Neuron (in vitro differentiated cells): Measurements from ENCODE around the gene TM9SF3.
"Not testable (repeated sequence)": the region's sequence is repeated elsewhere in the genome, so short reads cannot be mapped to it uniquely, and the experiment has no call there.

ENCODE experiments used
- H2AFZ ChIP-seq: one replicate; pipeline ENCODE4 v1.6.1; 2013; ENCODE audit warnings: low read depth, mild to moderate bottlenecking, inconsistent platforms, low read length, moderate library complexity
- H3K27me3 ChIP-seq: one replicate; pipeline ENCODE4 v1.6.1; 2013; ENCODE audit warnings: low read length; ENCODE audit not compliant: insufficient read depth
- H3K36me3 ChIP-seq: one replicate; pipeline ENCODE4 v1.6.1; 2013; ENCODE audit warnings: low read length; ENCODE audit not compliant: insufficient read depth
- H3K4me1 ChIP-seq: one replicate; pipeline ENCODE4 v1.6.1; 2013; ENCODE audit warnings: low read length; ENCODE audit not compliant: insufficient read depth
- H3K4me3 ChIP-seq: 2 replicates; pipeline ENCODE4 v1.5.1; 2013; ENCODE audit warnings: mild to moderate bottlenecking, low read length, moderate library complexity
- H3K9me3 ChIP-seq: one replicate; pipeline ENCODE4 v1.6.1; 2013; ENCODE audit warnings: low read length

Gene TM9SF3

DNA sequence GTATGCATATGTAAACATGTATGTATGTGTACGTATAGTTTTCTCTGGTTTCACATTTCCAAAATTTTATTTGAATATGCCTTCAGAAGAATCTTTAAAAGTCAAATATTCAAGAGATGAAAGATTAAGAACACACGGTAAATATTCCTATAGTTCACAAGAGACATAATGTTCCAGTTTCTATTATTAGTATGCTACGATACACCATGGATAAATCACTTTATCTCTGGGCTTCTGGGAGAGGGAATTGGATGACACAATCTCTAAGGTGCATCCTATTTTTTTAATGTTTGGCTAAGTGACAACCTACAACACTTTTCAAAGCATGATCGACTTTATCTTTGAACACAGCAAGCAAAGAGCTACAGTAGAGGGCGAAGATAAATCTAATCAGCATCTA is 13.8 kb downstream of the TM9SF3 start:
- Histone ChIP-seq H3K27me3 (no peaks in the 10 kb centered on the region), H3K4me3 (no peak overlapping the region), H3K9me3 (no peaks in the 10 kb centered on the region), H3K4me1 (no peaks in the 10 kb centered on the region), H2AFZ (no peak overlapping the region), H3K36me3 (peaks cover 19% of the 10 kb centered on the region)

DNA sequence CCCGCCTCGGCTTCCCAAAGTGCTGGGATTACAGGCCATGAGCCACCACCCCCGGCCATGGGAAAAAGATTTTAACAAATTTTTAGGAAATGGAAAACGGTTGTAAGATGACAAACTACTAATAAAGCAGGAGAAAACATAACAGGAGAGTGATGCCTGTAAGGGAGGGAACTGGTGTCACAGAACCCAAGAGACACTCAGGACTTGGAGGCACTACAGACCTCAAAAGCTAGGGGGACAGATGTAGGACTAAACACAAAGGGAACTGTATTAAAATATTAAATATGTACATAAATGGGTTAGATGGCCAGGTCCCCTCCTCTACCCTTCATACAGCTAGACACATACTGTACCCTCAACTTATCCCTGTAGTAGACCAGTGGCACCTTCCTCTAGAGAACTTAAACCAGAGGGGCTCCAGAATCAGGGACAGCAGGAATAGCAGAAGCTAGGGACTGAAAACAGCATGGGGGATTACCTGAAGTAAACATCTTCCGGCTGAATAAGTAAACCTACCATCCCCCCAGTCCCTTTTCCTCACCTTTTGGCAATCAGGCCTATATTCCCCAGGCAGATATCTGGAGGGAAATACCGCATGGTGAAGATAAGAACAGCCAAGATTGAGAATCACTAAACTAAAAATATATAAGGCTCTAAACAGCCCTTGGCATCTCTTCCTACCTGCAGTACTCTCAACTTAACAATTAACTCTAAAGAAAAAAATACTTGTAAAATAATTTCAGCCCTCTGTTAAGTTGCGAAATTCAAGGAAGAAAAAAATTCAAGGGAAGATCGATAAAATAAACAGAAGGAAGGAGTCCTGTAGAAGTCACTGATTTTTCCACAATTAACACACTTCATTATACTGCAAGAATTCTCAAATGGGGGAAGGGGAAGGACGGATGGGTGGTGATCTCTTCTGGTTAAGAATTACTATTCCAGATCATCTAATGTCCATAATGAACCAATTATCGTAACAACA is 15.5 kb downstream of the TM9SF3 start:
- no peaks in the 10 kb centered on the region for H3K4me1 ChIP-seq
- peaks cover 25% of the 10 kb centered on the region for H3K36me3 ChIP-seq
- no peak overlapping the region for H3K4me3 ChIP-seq
- H3K9me3 ChIP-seq: peaks cover 1% of the 10 kb centered on the region
- no peaks in the 10 kb centered on the region for H3K27me3 ChIP-seq
- no peak overlapping the region for H2AFZ ChIP-seq

GRCh38 chr10:96570511-96570910 is 16.3 kb downstream of the TM9SF3 start:
- H3K36me3 ChIP-seq: peaks cover 24% of the 10 kb centered on the region
- no peak overlapping the region for H3K4me3 ChIP-seq

DNA sequence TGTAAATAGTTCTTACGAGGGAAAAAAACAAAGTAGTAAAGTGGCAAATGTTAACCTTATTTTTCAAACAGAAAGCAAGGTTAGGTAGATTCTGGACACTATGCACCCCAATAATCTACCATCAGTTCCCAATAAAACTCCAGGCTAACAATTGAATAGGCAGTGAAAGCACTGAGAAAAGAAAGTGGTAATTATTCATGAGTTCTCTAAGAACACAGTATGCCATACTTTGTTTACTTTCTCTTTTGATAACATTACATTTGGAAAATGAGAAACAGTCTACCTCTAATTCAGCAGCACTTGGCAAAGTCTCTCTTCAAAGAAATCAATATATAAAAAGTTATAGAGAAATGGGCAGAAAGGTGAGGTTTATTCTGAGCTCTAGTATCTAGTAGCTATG is 18.4 kb downstream of the TM9SF3 start:
- Histone ChIP-seq H3K36me3 (peaks cover 19% of the 10 kb centered on the region), H3K9me3 (peaks cover 1% of the 10 kb centered on the region), H2AFZ (no peak overlapping the region), H3K4me1 (peaks cover 2% of the 10 kb centered on the region), H3K27me3 (no peaks in the 10 kb centered on the region), H3K4me3 (no peak overlapping the region)

More at GRCh38 chr10:96570511-96570910, 16.3 kb downstream of the TM9SF3 start:
- Histone ChIP-seq H2AFZ (no peak overlapping the region), H3K9me3 (peaks cover 1% of the 10 kb centered on the region), H3K4me1 (peaks cover 2% of the 10 kb centered on the region), H3K27me3 (no peaks in the 10 kb centered on the region)

- no peak overlapping the region for H3K4me3 ChIP-seq
- H3K4me1 ChIP-seq: peaks cover 2% of the 10 kb centered on the region
- H2AFZ ChIP-seq: no peak overlapping the region
- peaks cover 1% of the 10 kb centered on the region for H3K9me3 ChIP-seq
- peaks cover 31% of the 10 kb centered on the region for H3K36me3 ChIP-seq
- no peaks in the 10 kb centered on the region for H3K27me3 ChIP-seq
Measured at GRCh38 chr10:96565774-96566173, 21.0 kb downstream of the TM9SF3 start.

GRCh38 chr10:96560966-96561887 is 25.6 kb downstream of the TM9SF3 start:
- Histone ChIP-seq H3K36me3 (peaks cover 46% of the 10 kb centered on the region), H3K9me3 (no peaks in the 10 kb centered on the region), H3K27me3 (no peaks in the 10 kb centered on the region), H3K4me3 (no peak overlapping the region), H2AFZ (no peak overlapping the region), H3K4me1 (peaks cover 2% of the 10 kb centered on the region)

- Histone ChIP-seq H3K36me3 (peaks cover 46% of the 10 kb centered on the region), H3K4me1 (no peaks in the 10 kb centered on the region), H3K4me3 (no peak overlapping the region), H2AFZ (no peak overlapping the region), H3K9me3 (no peaks in the 10 kb centered on the region), H3K27me3 (no peaks in the 10 kb centered on the region)
Measured at GRCh38 chr10:96560489-96560888, 26.3 kb downstream of the TM9SF3 start.

- Histone ChIP-seq H3K27me3 (no peaks in the 10 kb centered on the region), H3K4me1 (peaks cover 8% of the 10 kb centered on the region), H3K36me3 (peaks cover 45% of the 10 kb centered on the region), H2AFZ (no peak overlapping the region), H3K9me3 (no peaks in the 10 kb centered on the region), H3K4me3 (no peak overlapping the region)
Measured at GRCh38 chr10:96556003-96556402, 30.8 kb downstream of the TM9SF3 start.

DNA sequence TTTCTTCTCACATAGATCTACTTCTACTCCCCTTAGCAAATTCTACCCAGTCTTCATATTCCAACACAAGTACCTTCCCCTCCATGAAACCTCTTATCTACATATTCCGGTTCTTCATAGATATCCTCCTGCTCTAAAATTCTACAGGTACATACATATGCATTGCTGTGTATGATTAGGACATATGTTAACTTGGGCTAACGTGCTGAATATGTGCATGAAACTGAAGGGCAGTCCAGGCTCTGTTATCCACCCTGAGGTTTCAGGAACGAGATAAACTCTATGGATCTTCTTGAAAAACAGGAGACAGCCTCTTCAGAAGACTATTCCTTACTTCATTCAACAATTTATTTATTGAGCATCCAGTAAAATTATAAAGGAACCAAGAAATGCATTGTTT is 31.5 kb downstream of the TM9SF3 start:
- H3K36me3 ChIP-seq: peaks cover 45% of the 10 kb centered on the region
- no peak overlapping the region for H3K4me3 ChIP-seq
- H3K27me3 ChIP-seq: no peaks in the 10 kb centered on the region
- no peak overlapping the region for H2AFZ ChIP-seq
- H3K4me1 ChIP-seq: peaks cover 8% of the 10 kb centered on the region
- no peaks in the 10 kb centered on the region for H3K9me3 ChIP-seq

- no peaks in the 10 kb centered on the region for H3K9me3 ChIP-seq
- H3K4me3 ChIP-seq: no peak overlapping the region
- peaks cover 69% of the 10 kb centered on the region for H3K36me3 ChIP-seq
- no peak overlapping the region for H2AFZ ChIP-seq
- H3K27me3 ChIP-seq: no peaks in the 10 kb centered on the region
- no peaks in the 10 kb centered on the region for H3K4me1 ChIP-seq
Measured at GRCh38 chr10:96548589-96548988, 38.2 kb downstream of the TM9SF3 start.

DNA sequence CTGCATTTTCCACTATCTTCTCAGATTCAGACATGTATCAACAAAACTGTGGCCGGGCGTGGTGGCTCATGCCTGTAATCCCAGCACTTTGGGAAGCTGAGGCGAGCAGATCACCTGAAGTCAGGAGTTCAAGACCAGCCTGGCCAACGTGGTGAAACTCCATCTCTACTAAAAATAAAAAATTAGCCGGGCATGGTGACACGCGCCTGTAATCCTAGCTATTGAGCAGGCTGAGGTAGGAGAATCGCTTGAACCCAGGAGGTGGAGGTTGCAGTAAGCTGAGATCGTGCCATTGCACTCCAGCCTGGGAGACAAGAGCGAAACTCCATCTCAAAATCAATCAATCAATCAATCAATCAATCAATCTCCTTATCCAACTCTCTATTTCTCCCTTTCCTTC is 41.3 kb downstream of the TM9SF3 start:
- H3K4me3 ChIP-seq, H2AFZ ChIP-seq, H3K9me3 ChIP-seq, H3K27me3 ChIP-seq, H3K4me1 ChIP-seq: not testable (repeated sequence)
- H3K36me3 ChIP-seq: peaks cover 56% of the 10 kb centered on the region

DNA sequence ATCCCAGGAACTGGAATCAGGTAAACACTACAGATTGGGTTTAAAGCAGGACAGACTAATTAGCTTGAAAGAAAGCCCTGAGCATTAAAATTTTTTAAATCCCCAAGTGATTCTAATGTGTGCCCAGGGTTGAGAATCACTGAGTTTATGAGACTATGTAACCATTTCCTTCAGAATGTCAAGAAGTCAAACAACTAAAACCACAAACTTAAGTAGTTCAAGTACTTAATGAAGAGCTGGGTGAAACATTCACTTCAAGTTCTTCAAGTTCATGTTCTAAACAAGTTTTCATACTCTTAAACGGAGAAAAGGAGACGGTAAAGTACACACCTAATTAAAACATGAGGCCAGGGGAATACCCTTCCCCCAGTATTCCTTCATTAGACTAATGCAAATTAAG is 44.9 kb downstream of the TM9SF3 start:
- Histone ChIP-seq H2AFZ (no peak overlapping the region), H3K36me3 (peaks cover 44% of the 10 kb centered on the region), H3K9me3 (peaks cover 3% of the 10 kb centered on the region), H3K4me1 (no peaks in the 10 kb centered on the region), H3K4me3 (no peak overlapping the region), H3K27me3 (no peaks in the 10 kb centered on the region)

DNA sequence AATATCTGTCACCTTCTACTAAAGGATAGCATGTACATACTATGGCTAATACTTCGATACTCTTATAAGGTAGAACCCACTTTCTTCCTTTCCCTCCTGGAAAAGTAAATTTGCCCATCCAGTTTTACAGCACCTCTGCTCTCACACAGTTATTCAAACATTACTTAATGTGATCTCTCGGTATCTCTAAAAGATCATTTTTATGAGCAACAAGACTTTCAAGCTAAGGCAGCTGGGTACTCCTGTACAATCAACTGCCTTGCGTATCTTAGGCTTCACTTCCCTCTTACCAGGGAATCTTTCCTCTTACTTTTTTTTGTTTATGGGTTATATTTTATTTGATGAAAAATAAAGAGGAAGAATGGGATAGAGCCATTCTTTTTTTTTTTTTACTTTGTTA is 46.6 kb downstream of the TM9SF3 start:
- H3K27me3 ChIP-seq: no peaks in the 10 kb centered on the region
- H3K4me1 ChIP-seq: no peaks in the 10 kb centered on the region
- peaks cover 3% of the 10 kb centered on the region for H3K9me3 ChIP-seq
- H3K36me3 ChIP-seq: peaks cover 33% of the 10 kb centered on the region
- H2AFZ ChIP-seq: no peak overlapping the region
- no peak overlapping the region for H3K4me3 ChIP-seq
